Measurements from ENCODE around the gene MKNK2.

MKNK2 gene

DNA sequence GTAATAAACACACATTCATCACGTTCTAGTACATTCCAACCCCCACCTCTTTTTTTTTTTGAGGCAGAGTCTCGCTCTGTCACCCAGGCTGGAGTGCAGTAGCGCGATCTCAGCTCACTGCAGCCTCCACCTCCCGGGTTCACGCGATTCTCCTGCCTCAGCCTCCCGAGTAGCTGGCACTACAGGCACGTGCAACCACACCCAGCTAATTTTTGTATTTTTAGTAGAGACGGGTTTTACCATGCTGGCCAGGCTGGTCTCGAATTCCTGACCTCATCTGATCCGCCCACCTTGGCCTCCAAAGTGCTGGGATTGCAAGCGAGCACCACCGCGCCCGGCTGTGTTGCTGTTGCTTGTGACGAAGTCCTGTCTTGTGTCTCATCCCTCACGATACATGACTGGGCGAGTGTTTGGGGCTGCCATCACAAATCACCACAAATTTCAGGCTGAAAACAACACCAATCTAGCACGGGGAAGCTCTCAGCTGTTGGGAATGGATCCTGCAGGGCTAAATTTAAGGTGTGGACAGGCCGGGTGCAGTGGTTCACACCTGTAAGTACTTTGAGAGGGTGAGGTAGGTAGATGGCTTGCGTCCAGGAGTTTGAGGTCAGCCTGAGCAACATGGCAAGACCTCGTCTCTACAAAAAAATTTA is 29.4 kb upstream of the MKNK2 start:
- DNase-seq (ENCODE audit: low spot score) = no peak

DNA sequence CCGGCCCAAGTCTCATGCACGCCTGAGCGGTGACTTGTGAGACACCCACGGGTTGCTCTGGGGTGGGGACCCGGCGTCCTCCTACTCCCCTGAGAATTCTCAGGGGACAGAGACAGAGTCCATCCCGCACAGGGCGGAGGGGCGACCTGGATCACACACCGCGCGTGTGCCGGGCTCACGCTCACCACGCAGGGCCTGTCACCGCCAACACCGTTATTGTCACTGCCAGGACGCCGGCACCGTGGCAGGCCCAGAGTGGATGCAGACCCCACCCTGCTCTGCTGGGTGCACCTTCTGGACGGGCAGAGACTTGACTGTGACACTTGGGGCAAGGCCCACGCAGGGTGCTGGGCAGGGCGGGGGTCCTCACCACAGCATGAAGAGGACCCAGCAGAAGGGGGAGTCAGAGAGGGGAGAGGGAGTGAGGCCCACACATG is 28.8 kb upstream of the MKNK2 start:
- no peak for DNase-seq (ENCODE audit: low spot score)

DNA sequence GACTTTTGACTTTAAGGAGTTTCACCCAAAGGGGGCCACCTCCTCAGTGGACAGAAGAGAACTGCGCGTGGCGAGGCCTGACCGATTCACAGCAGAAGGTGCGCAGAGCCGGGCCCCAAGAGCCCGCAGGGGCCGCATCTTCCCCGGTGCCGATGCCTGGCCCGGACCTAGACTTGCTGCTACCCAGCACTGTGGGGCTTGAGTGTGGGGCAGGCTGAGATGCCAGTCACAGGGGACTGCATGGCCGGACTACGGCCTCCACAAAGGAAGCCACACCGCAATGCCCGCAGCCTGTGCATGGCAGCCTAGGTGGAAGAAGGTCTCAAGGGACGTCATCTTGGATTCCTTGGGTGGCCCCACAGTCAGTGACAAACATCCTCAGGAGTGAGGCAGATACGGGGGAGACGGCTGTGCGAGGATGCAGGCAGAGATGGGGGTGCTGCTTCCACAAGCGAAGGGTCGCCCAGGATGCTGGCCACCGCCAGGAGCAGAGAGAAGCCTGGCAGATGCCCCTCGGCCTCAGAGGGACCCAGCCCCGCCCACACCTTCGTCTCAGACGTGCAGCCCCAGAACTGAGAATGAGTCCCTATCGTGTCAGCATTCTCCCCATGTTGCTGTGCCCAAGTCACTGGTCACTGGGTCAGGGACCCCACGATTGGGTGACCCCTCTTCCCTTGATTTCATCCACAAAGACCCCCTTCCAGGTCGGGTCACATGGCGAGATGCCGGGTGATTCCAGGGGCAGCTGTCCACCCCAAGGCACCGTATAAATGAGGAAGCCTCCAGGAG is 28.2 kb upstream of the MKNK2 start:
- no peak for DNase-seq (ENCODE audit: low spot score)

DNA sequence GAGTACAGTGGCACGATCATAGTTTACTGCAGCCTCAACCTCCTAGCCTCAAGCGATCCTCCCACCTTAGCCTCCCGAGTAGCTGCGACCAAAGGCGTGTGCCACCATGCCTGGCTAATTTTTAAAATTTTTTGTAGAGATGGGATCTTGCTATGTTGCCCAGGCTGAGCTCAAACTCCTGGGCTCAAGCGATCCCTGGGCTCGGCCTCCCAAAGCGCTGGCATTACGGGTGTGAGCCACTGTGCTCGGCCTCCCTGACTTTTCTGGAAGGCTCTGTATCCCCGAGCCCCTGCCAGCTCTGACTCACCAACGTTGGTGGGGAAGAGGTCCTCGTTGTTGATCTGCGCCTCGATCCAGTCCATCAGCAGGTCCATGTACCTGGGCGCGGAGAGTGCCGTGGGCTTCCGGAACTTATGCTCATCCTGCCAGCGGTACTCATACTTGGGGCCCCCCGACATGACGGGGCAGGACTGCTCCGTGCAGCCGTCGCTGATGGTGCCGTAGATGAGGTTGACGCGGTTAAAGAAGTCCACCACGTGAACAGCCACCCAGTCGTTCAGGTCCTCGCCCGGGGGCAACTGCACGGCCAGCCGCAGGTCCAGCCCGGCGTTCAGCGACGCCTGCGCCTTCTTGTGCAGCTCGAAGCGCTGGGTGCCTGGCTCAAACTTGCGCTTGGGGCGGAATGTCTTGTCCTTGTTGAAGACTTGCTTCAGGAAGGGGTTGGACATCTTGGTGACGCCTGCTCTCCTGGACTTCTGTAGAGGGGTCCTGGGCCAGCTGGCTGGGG is 27.0 kb upstream of the MKNK2 start:
- DNase-seq (ENCODE audit: low spot score) = no peak

DNA sequence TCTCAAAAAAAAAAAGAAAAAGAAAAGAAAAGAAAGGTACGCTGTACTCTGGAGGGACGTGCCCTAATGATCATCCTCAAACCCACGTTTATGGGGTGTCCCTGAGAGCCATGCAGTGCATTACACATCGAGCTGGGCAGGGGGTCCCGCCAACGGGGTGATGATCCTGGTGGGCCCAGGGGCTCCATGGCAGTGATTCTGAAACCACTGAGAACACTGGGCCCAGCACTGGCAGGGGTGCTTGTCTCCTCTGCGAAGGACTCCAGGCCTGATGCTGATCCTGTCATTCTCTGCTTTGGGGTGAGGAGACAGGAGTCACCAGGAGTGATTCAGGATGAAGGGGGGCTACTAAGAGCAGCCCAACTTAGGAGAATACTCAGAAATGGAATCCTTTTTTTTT is 26.4 kb upstream of the MKNK2 start:
- no peak for DNase-seq (ENCODE audit: low spot score)

DNA sequence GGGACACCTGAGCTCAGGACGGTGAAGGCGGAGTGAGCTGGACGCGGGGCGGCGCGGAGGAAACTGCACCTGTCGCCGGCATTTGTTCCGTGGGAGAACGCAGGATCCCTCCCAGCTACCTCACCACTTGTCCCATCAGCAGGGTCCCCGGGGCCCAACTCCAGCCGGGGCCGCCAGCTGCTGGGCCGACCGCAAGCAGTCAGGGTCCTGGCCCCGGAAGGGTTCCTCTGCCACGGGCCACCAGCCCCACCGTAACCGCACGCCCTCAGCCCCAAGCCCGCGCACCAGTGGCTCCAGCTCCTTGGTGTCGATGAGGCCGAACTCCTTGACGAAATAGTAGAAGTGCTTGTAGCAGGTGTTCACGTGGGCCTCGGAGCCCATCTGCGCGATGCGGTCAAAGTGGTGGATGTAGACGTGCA is 25.5 kb upstream of the MKNK2 start:
- DNase-seq (ENCODE audit: low spot score) = no peak

DNA sequence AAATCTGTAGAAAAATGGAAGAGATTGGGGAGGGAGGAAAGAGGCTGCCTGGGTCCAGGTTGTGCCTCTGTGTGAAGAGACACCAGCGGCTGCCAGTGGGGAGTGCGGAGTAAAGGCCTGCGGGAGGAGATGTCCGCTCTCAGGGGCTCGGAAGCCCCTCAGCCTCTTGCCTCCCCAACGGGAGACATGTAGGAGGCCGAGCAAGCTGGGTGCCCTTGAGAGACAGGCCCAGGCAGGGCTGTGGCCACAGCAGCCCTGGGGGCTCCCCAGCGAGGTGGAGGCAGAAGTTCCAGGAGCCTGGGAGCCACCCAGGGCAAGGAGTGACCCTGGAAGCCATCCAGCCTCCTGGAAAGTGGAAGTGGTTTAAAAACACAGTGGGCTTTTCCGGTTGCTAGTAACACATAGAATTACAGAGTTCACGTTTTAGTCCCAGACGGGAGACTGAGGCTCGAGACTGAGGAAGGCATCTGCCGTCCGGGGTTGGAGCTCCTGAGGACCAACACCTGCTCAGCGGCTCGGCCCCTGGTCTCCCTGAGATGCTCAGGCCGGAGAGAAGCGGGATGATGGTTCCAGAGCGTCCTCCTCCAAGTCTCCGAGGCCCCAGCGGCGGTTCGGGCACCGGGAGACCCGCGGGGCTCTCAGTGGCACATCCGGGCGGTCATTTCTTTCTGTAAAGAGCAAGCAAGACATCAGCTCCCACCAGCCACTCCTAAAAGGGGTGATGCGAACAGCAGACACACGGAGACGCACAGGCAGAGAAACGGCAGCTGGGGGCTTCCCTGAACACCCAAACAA is 21.9 kb upstream of the MKNK2 start:
- no peak for DNase-seq (ENCODE audit: low spot score)

DNA sequence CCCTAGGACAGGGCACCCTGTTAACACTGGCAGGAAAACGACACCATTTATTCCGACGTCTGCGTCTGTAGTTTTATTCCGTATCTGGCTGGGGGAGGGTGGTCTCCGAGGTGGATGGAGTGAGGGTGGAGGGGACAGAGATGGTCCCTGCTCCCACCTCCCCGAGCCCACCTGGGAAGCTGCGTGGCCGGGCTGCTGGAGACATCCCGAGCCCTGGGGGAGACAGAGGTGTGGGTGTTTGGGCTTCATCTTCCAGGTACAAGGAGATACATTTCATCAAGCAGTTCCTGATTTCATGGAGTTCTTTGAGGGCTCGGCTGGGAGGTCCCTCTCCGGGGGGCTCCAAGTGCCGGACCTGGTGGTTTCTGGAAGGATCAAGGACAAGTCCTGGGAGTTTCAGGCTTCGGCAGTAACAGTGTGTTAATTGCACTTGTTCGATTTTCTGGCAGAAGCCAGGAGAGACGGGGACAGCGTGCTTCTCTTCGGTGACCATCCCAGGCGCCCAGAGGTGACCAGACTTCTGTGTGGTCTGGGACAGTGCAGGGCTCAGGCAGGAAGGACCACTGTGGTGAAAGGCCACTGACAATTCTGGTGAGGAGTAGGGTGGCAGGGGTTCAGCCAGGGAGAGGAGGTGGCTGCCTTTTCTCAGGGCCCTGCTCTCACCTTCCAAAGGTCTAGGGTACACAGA is 20.1 kb upstream of the MKNK2 start:
- DNase-seq (ENCODE audit: low spot score) = no peak

DNA sequence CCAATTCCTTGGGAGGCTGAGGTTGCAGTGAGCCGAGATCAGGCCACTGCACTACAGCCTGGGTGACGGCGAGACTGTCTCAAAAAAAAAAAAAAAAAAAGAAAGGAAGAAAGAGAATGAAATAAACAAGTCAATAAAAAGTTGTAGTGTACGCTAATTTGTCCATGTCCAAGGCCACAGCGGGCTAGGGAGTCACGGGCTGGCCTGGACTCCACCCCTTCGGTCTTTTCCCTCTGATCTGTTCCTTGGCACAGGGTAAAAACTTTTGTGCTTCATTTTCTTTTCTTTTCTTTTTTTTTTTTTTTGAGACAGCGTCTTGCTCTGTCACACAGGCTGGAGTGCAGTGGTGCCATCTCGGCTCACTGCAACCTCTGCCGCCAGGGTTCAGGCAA is 19.4 kb upstream of the MKNK2 start:
- DNase-seq (ENCODE audit: low spot score) = no peak

DNA sequence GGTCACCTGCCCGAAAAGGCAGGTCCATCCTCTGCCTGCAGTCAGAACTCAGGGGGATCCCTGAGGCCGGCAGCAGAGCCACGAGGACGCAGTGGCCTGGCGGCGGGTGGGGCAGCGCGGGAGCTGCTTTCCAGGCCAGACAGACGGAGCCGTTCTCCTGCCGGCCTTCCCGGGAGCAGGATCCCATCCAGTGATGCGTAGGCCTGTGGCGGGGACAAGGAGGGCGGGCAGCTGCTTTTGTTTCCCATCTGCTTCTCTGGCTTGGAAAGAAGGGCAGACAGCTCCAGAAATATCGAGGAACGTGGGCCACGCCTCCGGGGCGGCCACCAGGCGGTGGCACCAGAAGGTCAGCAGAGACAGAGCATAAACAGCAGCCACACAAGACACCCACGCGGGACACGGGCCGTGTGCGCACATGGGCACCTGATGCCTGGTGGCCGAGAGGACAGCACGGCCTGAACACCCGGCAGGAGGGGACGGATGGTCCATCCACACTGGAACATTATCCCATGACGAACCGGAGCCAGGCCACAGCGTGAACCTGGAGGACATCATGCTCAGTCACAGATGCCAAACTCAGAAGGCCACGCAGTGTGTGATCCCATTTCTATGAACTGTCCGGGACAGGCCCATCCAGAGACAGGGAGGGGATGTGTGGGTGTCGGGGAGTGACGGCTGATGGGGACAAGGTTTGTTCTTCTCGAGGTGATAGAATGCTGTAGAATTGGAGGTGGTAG is 13.9 kb upstream of the MKNK2 start:
- no peak for DNase-seq (ENCODE audit: low spot score)

DNA sequence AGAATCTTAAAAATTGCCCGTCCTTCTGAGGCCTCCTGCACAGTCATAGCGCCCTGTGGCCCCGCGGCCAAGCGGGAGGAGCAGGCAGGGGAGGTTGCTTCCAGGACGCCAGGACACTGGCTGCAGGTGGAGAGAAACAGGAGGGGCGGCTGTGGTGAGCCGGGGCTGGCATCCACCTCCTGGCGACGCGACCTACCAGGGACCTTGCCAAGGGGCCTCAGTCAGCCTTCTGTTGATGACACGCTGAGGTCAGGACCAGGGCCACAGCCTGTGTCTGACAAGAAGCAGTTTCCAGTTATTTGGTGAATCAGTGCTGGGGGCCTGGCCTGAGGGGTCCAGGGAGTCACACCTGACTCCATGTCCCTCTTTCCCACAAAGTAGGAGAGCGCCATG is 13.3 kb upstream of the MKNK2 start:
- DNase-seq (ENCODE audit: low spot score) = no peak

DNA sequence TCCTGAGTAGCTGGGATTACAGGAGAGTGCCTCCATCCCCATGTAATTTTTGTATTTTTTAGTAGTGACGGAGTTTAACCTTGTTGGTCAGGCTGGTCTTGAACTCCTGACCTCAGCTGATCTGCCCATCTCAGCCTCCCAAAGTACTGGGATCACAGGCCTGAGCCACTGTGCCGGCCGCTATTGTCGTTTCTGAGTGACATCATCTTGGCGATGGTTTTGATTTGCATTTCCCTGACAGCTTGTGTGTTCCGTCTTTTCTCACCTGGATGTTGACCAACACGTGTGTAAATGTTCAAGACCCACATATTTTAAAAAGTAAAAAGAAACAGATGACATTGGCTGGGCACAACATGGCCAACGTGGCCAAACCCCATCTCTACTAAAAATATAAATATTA is 12.8 kb upstream of the MKNK2 start:
- no peak for DNase-seq (ENCODE audit: low spot score)

DNA sequence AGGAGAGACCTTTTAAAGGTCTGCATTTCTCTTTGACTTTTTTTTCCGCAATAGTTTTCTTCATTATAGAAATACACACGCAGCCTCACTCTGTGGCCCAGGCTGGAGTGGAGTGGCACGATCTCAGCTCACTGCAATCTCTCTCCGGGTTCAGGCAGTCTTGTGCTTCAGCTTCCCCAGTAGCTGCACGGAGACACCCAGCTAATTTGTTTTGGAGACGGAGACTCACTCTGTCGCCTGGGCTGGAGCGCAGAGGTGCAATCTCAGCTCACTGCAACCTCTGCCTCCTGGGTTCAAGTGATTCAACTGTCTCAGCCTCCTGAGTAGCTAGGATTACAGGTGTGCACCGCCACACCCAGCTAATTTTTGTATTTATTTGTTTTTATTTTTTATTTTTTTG is 11.7 kb upstream of the MKNK2 start:
- DNase-seq (ENCODE audit: low spot score) = no peak

DNA sequence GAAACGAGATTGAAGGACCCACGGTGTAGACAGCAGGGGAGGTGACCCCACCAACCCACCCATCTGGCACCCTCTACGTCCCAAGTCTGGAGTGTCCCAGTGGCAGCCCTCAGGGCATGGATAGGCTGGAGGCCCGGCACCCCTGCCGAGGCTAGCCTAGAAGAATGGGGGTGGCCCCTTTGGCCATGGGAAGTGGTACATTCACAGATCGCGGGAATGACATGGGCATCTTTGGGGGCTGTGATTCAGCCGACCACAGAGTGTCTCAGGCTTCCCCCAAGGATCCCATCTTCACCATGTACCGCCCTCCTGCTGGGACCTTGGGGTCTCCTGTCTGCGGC is 11.3 kb upstream of the MKNK2 start:
- no peak for DNase-seq (ENCODE audit: low spot score)

DNA sequence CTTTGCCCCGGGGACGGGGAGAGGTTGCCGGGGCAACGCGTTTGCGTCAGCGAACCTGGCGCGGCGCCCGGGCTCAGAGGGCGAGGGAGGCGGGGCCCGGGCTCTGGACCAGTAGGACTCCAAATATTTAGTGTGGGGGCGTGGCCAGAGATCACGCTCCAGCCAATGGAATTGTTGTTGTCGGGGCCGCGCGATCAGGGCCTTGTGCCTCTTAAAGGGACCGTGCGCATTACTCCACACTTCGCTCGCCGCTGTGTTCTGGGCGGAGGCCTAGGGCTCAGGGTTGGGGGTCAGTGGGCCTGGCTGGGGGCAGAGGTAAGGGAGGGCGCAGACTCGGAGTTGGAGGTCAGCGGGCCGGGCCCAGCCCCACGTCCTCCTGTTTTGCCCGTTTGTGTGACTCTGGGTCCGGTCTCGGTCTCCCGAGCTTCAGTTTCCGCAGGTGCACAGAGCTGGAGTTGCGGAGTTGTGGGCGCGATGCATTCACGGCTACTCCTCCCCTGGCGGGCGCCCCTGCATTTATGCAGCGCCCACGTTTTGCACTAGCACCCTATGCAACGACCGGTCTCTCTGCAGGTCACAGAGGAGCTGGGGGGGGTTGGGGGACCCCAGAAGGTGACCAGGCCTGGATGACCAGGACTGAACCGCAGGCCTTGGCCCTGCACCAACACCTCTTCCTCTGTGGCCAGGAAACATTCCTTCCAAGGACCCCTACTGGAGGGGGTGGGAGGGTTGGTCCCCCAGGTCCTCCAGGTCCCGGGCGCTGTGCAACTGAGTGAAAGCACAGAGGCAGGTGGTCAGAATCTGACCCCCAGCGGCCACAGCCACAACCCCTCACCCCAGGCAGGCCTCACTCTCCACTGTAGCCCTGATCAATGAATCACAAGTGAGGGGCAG is 10.7 kb upstream of the MKNK2 start:
- peak; percentile 96 for DNase-seq (ENCODE audit: low spot score)

DNA sequence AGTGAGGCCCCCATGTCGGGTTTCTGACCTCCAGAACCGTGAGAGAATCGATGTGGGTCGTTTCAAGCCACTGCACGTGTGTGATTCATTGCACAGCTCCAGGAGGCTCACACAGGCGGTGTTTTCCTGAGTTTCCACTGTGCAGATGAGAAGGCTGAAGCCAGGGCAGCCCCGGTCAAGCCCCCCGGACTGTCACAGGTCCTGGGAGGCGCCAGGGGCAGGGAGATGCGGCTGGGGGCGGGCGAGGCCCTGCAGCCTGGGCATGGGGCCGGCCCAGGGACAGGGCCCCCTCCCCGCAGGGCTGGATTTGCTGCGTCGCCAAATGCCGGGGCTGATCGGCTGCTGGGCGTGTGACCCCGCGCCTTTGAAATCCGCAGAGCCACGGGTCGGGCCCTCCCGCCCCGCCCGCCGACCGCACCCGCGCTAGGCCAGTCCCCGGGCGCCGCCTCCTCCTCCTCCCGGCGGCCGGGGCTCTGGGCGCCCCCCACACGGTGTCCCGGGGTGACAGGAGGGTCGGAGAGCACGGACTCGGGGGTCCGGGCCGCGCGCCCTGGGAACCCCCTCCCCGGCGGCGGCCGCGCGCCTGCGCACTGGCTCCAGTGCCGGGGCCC is 9.9 kb upstream of the MKNK2 start:
- peak; percentile 35 for DNase-seq (ENCODE audit: low spot score)

DNA sequence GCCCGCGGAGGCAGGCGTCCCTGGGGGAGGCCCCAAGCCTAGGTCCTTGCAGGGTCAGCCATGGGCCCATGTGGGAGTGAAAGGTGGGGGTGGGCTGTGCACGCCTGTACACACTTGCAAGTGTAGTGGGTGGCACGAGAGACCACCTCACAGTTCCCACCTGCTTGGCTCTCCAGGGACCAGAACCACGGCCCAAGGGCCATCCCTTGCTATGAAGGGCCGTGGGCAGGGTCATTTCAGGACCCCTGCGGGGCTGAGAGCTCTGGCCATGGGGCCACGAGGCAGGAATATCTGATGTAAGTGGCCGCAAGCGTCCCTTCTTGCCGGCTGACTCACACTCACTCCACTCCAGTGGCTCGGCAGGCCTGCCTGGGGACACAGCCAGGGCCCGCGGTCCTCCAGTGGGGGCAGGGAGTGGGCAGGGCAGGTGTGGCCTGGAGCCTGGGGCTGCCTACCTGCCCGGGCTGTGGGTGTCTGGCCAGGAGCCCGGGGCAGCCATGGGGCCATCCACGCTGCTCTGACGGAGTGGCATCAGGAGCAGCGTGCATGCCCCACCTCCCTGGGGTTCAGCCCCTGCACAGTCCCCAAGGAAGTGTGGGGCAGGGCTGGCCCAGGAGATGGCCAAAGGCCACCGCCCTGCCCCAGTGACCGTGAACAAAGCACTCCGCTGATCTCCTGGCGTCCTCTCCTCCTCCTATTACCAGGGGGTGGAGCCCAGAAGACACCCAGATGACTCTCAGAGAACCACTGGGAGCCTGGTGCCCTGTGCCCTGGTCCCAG is 8.6 kb upstream of the MKNK2 start:
- peak; percentile 67 for DNase-seq (ENCODE audit: low spot score)

DNA sequence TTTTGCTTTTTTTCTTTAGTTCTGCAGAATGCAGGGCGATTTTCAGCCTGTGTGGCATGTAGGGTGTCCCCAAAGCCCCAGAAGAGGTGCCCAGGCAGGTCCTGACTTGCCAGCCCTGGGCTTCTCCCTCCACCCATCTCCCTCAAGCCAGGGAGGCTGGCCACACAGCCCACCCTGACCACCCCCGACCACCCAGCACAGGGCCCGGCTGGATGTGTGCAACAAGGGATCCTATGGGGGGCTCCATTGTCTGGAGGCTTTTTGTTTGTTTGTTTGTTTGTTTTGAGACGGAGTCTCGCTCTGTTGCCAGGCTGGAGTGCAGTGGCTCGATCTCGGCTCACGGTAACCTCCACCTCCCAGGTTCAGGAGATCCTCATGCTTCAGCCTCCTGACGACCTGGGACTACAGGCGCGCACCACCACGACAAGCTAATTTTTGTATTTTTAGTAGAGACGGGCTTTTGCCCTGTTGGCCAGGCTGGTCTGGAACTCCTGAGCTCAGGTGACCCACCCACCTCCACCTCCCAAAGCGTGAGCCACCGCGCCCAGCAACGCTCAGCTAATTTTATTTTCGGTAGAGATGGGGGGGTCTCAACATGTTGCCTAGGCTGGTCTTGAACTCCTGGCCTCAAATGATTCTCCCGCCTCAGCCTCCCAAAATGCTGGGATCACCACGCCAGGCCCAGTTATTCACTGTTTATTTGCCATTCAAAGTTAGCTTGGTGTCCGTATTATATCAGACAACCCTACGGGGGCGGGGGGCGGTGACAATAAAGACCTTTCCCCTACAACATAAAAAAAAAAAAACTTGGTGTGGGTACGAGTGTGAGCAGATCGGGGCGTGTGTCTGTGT is 7.8 kb upstream of the MKNK2 start:
- DNase-seq (ENCODE audit: low spot score) = no peak
